ENCODE measurements around the gene ANKRD65.

DNA sequence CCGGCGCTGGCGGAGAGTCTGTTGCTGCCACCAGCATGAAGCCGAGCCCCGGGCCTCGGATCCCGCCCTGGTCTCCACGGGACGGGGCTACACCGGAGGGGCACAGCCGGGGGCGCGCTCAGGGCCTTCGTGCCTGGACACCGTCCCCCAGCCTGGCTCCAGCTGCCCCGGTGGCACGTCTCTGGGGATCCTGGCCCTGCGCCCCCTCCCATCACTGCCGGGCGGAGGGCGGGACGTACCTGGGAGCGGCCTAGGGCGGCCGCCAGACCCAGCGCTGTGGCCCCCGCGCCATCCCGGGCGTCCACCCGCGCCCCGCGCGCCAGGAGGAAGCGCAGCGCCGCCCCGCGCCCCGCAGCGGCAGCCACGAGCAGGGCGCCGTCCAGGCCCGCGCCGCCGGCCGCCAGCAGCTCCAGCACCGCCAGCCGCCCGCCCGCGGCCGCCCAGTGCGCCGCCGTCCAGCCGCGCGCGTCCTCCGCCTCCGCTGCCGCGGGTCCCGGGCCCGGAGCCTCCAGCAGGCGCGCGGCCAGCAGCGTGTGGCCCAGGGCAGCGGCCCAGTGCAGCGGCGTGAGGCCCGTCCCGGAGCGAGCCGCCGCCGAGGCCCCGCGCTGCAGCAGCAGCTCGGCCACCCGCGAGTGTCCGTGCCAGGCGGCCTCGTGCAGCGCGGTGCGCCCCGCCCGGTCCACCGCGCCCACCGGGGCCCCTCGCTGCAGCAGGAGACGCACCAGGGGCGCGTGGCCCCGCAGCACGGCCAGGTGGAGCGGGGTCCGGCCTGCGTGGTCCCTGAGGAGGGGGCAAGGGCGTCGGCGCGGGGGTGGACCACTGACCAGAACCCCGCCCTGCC, 1.0 kb downstream of the ANKRD65 start:
- TF ChIP-seq, protein P1, sequence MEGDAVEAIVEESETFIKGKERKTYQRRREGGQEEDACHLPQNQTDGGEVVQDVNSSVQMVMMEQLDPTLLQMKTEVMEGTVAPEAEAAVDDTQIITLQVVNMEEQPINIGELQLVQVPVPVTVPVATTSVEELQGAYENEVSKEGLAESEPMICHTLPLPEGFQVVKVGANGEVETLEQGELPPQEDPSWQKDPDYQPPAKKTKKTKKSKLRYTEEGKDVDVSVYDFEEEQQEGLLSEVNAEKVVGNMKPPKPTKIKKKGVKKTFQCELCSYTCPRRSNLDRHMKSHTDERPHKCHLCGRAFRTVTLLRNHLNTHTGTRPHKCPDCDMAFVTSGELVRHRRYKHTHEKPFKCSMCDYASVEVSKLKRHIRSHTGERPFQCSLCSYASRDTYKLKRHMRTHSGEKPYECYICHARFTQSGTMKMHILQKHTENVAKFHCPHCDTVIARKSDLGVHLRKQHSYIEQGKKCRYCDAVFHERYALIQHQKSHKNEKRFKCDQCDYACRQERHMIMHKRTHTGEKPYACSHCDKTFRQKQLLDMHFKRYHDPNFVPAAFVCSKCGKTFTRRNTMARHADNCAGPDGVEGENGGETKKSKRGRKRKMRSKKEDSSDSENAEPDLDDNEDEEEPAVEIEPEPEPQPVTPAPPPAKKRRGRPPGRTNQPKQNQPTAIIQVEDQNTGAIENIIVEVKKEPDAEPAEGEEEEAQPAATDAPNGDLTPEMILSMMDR (conservative IDR thresholded peaks at IDR 0.05; ENCODE audit: low read depth, low read length): no peak
- TF ChIP-seq EZH2phosphoT487 (IDR thresholded peaks at IDR 0.05; ENCODE audit: borderline replicate concordance, low read length): no peak
